IPS-NIHi7 (cell line): ENCODE results near the gene SPOCK3.
"Not testable (repeated sequence)": the region's sequence is repeated elsewhere in the genome, so short reads cannot be mapped to it uniquely, and the experiment has no call there.

Experiments
- DNase-seq: peaks from one replicate; pipeline ENCODE4 v3.0.0; 2012; ENCODE audit warnings: mixed read lengths; ENCODE audit errors: extremely low spot score

Gene SPOCK3

DNA sequence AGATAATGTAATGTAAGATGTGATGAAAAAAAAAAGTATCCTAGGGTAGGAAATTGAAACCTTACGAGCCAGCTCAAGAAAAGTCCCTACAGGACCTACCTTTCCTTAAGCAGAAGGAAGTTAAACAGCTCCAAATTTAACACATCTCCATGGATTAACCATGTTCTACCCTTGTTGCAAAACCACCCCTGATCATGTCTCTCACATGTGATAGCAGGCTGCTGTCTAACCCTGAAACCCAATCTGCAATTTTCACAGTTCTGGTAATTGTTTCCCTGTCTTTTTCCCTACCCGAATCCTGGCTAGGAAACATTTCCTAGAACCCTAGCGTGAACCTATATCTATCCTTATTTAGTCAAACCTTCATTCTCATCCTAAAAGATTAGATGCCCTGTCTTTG, 198.9 kb downstream of the SPOCK3 start:
- no peak for DNase-seq

GRCh38 chr4:167034983-167035382, 199.3 kb downstream of the SPOCK3 start:
- DNase-seq = no peak

DNA sequence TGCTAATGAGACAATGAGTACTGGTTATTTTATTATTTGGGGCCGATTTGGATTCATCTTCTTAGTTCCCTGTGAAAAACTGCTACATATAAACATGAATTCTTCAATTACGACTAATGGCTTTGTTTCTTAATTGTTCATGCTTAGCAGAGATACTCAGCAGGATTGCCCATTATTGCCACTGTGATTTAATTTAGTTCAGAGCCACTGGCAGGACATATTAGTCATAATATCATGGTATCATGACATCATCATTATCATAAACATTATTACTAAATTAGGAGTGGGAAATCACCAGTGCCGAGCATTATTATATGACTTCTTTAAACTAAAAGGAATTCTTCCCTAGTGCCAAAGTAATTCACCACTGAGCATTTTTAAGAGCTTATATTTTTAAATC, 201.4 kb downstream of the SPOCK3 start:
- no peak for DNase-seq

GRCh38 chr4:167031534-167032156, 202.6 kb downstream of the SPOCK3 start:
- no peak for DNase-seq

- DNase-seq = no peak
Measured at GRCh38 chr4:167028976-167029375, 205.3 kb downstream of the SPOCK3 start.

DNA sequence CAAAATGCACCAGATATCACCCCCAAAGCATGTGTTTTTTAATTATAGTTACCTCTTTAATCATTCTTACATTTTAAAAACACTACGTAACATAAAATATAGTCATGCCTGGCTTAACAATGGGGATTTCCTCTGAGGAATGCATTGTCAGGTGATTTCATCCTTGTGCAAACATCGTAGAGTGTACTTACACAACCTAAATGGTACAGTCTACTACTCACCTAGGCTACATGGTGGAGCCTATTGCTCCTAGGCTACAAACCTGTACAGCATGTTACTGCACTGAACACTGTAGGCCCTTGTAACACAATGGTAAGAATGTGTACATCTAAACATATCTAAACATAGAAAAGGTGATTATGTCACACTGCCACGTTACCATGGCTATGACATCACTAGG, 208.6 kb downstream of the SPOCK3 start:
- DNase-seq = no peak

- DNase-seq = no peak
Measured at GRCh38 chr4:167023364-167023925, 210.8 kb downstream of the SPOCK3 start.

GRCh38 chr4:167021545-167022155, 212.6 kb downstream of the SPOCK3 start:
- peak; percentile 46 for DNase-seq

- DNase-seq = peak; percentile 17
Measured at GRCh38 chr4:167020410-167020809, 213.9 kb downstream of the SPOCK3 start.

- DNase-seq = no peak
Measured at GRCh38 chr4:167014944-167015343, 219.3 kb downstream of the SPOCK3 start.

- DNase-seq = no peak
Measured at GRCh38 chr4:167003326-167003725, 231.0 kb downstream of the SPOCK3 start.

DNA sequence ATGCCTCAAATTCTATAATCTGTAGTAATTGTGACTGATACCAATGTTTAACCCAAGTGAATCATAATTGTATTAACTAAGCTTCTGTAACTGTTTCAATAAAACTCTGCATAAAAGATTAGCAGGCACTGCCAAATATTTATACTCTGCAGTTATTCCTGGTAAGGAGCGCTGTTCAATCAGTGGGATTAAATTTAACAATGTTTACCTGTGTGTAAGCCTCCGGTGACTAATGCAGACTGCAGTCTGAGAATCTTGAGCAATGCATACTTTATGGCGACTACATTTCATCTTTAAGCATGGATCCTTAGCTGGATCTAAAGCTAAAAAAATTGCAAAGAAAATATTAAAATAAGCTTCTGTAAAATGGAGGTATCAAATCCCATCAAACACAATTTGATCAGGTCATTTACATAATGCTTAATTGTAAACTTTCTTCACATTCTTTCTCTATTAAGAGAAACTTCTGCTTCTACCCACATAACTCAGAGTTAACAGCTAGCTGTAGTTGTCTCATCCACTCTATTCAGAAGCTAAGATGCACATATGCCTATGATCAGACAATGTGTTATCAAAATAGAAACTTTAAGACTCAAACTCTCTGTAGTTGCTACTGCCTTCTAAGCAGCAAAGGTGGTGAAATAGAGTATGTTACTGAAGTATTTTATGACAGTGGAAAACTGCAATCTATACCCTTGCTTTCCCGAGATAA, 234.0 kb downstream of the SPOCK3 start:
- DNase-seq = no peak

- no peak for DNase-seq
Measured at GRCh38 chr4:166996216-166996615, 238.1 kb downstream of the SPOCK3 start.

GRCh38 chr4:166994686-166995085, 239.6 kb downstream of the SPOCK3 start:
- no peak for DNase-seq

DNA sequence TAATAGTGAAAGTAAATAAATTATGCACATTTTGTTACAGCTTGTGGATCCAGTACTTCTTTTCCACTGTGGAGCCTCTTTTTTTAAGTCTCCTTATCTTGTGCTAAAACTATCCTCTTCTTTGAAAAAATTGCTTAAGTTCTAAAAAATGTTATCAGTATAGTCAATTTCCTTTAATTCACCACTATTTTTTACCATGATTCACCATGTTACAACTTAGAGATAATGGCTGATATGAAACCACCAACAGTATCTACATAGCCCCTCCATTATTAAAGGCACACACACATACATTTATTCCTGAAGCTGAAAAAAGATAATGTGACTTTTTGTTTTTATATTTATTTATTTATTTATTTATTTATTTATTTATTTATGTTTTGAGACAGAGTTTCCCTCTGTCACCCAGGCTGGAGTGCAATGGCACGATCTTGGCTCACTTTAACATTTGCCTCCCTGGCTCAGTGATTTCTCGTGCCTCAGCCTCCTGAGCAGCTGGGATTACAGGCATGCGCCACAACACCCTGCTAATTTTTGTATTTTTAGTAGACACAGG, 243.2 kb downstream of the SPOCK3 start:
- no peak for DNase-seq

- DNase-seq = no peak
Measured at GRCh38 chr4:166989886-166990285, 244.4 kb downstream of the SPOCK3 start.

GRCh38 chr4:166987026-166987425, 247.3 kb downstream of the SPOCK3 start:
- no peak for DNase-seq

DNA sequence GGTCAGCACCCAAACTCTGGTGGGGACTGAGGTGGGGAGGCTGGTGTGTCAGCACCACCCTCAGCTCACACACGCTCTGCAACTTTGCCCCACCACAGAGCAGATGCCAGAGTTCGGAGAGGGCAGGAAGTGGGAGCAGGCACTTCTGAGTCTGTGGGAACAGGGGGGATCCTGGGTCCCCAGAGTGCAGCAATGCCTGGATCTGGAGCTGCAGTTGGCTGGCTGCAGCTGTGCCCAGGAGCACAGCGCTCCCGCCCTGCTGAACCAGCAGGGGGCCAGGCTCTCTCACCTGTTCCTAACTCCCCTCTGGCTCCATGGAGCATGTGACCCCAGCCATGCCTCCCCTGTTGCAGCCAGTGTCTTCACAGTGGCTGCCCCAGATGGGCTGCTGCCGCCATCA, 252.4 kb downstream of the SPOCK3 start:
- DNase-seq = no peak

GRCh38 chr4:166980419-166980818, 253.9 kb downstream of the SPOCK3 start:
- DNase-seq = no peak

- no peak for DNase-seq
Measured at GRCh38 chr4:166977596-166977995, 256.7 kb downstream of the SPOCK3 start.

- DNase-seq = no peak
Measured at GRCh38 chr4:166972071-166972470, 262.2 kb downstream of the SPOCK3 start.

- not testable (repeated sequence) for DNase-seq
Measured at GRCh38 chr4:166968219-166968618, 266.1 kb downstream of the SPOCK3 start.

DNA sequence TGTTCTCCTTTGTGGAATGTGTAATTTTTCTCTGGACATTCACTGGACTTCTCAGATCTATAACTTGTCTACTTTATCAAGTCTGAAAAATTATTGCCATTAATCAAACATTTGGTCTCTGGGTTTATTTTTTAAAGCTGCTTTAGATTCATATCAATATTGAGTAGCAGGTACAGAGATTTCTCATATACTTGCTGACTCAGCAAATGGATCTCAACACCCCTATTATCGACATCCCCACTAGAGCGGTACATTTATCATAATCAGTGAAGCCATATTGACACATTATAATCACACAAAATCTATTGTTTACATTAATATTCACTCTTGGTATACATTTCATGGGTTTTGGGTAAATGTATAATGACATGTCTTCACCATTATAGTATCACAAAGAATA, 268.7 kb downstream of the SPOCK3 start:
- DNase-seq = no peak
